Vagina (tissue), 2 donors: ENCODE results near the gene APBB2. TPM values are rescaled to one million over a fixed set of nuclear protein-coding genes. Genes with fewer than 3 reads are reported as not detected.

Experiments
- DNase-seq, 2 donors: peaks; one replicate each; pipeline ENCODE4 v3.0.0-alpha.2; 2017; ENCODE audit errors: extremely low spot score in 2 of 2
- H3K27ac ChIP-seq: fragments of 200-600 bp; sonication (generic); one replicate; pipeline ENCODE4 v1.5.1; 2019
- H3K27me3 ChIP-seq: fragments of 200-600 bp; sonication (generic); one replicate; pipeline ENCODE4 v1.5.1; 2019
- H3K36me3 ChIP-seq, 2 donors: fragments of 200-600 bp; sonication (generic); one replicate each; pipeline ENCODE4 v1.5.1; 2017 to 2019
- H3K4me1 ChIP-seq: fragments of 200-600 bp; sonication (generic); one replicate; pipeline ENCODE4 v1.5.1; 2019
- H3K4me3 ChIP-seq, 2 donors: fragments of 200-600 bp; sonication (generic); 1 replicate in 1 of 2; 2 replicates in 1 of 2; pipeline ENCODE4 v1.5.1; 2016 to 2019
- H3K9me3 ChIP-seq: fragments of 200-600 bp; sonication (generic); one replicate; pipeline ENCODE4 v1.5.1; 2019
- POLR2A ChIP-seq, 2 donors: fragments of 450-650 bp; IDR thresholded peaks; one replicate each; pipeline ENCODE4 v1.6.1; 2017; ENCODE audit warnings: antibody characterized with exemption in 2 of 2, mild to moderate bottlenecking in 2 of 2, moderate library complexity in 2 of 2
- POLR2AphosphoS5 ChIP-seq, 2 donors: sonication (generic); formaldehyde crosslinking; IDR thresholded peaks; one replicate each; pipeline ENCODE4 v1.9.0; 2017; ENCODE audit warnings: antibody characterized with exemption in 2 of 2, mild to moderate bottlenecking in 2 of 2, low read depth in 1 of 2; ENCODE audit not compliant: insufficient read depth in 1 of 2
- intact Hi-C: fragments of 100-400 bp; cut with DNase I; formaldehyde crosslinking; loops from one replicate; pipeline ENCODE4 v1.15.1; 2023
- total RNA-seq: library from RNA; depleted of rRNA; stranded (reverse); fragments of >200 nt; gene quantifications from one replicate; pipeline ENCODE4 v1.2.3, GENCODE V29; 2016
- TF ChIP-seq, protein P1 (sequence below), 3 experiments: fragments of 450-650 bp in 2 of 3; fragments of 200-600 bp in 1 of 3; sonication (generic) in 1 of 3; IDR thresholded peaks; one replicate each; pipeline ENCODE4 v1.5.1; 2017 to 2019; ENCODE audit warnings: antibody characterized with exemption in 3 of 3, mild to moderate bottlenecking in 2 of 3, moderate library complexity in 2 of 3

The APBB2 gene
- total RNA-seq, 1 donor from 2014 or later: 68.8 TPM

DNA sequence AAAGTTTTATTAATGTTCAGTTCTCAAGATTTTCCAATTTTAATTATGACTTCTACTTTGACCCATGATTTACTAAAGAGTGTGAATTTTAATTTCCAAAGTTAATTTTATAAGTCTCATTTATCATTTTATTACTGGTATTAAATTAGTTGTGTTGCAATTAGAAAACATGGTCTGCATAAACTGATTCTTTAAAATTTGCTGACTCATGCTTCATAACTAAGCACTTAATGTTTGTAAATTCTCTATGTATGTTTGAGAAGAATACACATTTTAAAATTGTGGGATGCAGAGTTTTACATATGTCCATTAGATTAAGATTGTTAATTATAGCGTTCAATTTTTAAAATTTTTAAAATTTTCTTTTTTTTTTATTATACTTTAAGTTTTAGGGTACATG lies 22.2 kb upstream of the APBB2 start:
- no peak overlapping the region for H3K27ac ChIP-seq
- TF ChIP-seq POLR2AphosphoS5 (IDR thresholded peaks at IDR 0.05; ENCODE audit: insufficient read depth in 1 of 2, low read depth in 1 of 2) (no peak), POLR2A (IDR thresholded peaks at IDR 0.05) (no peak)
- TF ChIP-seq, protein P1, sequence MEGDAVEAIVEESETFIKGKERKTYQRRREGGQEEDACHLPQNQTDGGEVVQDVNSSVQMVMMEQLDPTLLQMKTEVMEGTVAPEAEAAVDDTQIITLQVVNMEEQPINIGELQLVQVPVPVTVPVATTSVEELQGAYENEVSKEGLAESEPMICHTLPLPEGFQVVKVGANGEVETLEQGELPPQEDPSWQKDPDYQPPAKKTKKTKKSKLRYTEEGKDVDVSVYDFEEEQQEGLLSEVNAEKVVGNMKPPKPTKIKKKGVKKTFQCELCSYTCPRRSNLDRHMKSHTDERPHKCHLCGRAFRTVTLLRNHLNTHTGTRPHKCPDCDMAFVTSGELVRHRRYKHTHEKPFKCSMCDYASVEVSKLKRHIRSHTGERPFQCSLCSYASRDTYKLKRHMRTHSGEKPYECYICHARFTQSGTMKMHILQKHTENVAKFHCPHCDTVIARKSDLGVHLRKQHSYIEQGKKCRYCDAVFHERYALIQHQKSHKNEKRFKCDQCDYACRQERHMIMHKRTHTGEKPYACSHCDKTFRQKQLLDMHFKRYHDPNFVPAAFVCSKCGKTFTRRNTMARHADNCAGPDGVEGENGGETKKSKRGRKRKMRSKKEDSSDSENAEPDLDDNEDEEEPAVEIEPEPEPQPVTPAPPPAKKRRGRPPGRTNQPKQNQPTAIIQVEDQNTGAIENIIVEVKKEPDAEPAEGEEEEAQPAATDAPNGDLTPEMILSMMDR (IDR thresholded peaks at IDR 0.05): no peak
- no peaks in the 10 kb centered on the region for H3K9me3 ChIP-seq
- H3K27me3 ChIP-seq: no peaks in the 10 kb centered on the region
- H3K36me3 ChIP-seq: no peaks in the 10 kb centered on the region
- intact Hi-C loops: no loop called here
- DNase-seq: no peak
- H3K4me1 ChIP-seq: no peaks in the 10 kb centered on the region
- no peak overlapping the region for H3K4me3 ChIP-seq

DNA sequence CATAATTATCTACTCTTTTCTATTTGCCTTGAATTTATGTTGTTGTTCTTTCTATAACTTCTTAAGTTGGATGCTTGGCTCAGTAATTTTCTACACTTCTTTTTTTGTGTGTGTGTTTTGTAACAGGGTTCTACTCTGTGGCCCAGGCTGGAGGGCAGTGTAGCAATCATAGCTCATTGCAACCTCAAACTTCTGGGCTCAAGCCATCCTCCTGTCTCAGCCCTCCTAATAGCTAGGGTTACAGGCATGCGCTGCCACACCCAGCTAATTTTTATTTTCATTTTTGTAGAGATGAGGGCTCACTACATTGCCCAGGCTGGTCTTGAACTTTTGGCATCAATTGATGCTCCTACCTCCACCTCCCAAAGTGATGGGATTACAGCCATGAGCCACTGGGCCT lies 21.7 kb upstream of the APBB2 start:
- Histone ChIP-seq H3K4me3 (no peak overlapping the region), H3K36me3 (no peaks in the 10 kb centered on the region), H3K4me1 (no peaks in the 10 kb centered on the region), H3K27me3 (no peaks in the 10 kb centered on the region), H3K27ac (no peak overlapping the region), H3K9me3 (no peaks in the 10 kb centered on the region)
- TF ChIP-seq, protein P1 (IDR thresholded peaks at IDR 0.05): no peak
- TF ChIP-seq POLR2A (IDR thresholded peaks at IDR 0.05) (no peak), POLR2AphosphoS5 (IDR thresholded peaks at IDR 0.05; ENCODE audit: insufficient read depth in 1 of 2, low read depth in 1 of 2) (no peak)
- intact Hi-C loops: no loop called here
- DNase-seq: no peak

GRCh38 chr4:41232856-41233255 lies 18.5 kb upstream of the APBB2 start:
- H3K36me3 ChIP-seq: no peaks in the 10 kb centered on the region
- H3K4me1 ChIP-seq: no peaks in the 10 kb centered on the region
- no peak overlapping the region for H3K27ac ChIP-seq
- no peaks in the 10 kb centered on the region for H3K9me3 ChIP-seq
- no peaks in the 10 kb centered on the region for H3K27me3 ChIP-seq
- DNase-seq: no peak
- intact Hi-C loops: no loop called here
- no peak for TF ChIP-seq POLR2AphosphoS5 (IDR thresholded peaks at IDR 0.05; ENCODE audit: insufficient read depth in 1 of 2, low read depth in 1 of 2)
- TF ChIP-seq, protein P1 (IDR thresholded peaks at IDR 0.05): no peak
- TF ChIP-seq POLR2A (IDR thresholded peaks at IDR 0.05): no peak
- no peak overlapping the region for H3K4me3 ChIP-seq

DNA sequence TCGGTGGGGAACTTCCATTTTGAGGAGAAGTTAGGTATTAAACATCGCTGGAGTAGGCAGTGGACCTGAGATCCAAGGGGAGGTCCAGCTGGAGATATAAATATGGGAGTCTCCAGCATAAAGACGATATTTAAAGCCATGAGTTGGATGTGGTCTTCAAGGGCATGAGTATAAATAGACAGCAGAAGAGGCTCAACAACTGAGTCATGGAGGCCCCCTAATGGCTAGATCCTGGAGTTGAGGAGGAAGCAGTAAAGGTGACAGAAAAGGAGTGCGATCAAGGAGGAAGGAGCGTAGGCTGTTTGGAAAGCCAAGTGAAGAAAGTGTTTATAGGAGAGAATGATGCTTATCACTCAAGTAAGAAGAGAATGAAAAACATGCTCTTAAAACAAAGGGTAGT lies 18.1 kb upstream of the APBB2 start:
- TF ChIP-seq, protein P1 (IDR thresholded peaks at IDR 0.05): no peak
- no peak for TF ChIP-seq POLR2A (IDR thresholded peaks at IDR 0.05)
- TF ChIP-seq POLR2AphosphoS5 (IDR thresholded peaks at IDR 0.05; ENCODE audit: insufficient read depth in 1 of 2, low read depth in 1 of 2): no peak
- no peak for DNase-seq
- H3K4me3 ChIP-seq: no peak overlapping the region
- H3K27me3 ChIP-seq: no peaks in the 10 kb centered on the region
- intact Hi-C loops: no loop called here
- no peak overlapping the region for H3K27ac ChIP-seq
- H3K36me3 ChIP-seq: no peaks in the 10 kb centered on the region
- no peaks in the 10 kb centered on the region for H3K9me3 ChIP-seq
- no peaks in the 10 kb centered on the region for H3K4me1 ChIP-seq

DNA sequence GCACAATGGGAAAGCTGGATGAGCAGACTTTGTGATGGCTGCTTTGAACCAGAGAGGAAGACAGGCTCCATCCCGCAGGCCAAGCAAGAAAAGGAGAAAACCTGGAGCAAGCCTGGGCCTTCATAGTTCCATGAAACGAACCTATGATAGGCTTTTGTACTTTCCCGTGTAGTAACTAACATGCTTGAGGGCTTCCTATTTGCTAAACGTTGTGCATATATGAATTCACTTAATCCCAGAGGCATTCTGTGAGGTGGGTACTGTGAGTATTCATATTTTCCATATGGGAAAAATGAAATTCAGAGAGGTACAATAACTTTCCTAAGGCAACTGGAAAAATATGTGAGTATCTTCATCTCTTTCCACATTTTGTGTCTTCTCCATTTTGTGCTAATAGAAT lies 13.6 kb upstream of the APBB2 start:
- no peak overlapping the region for H3K4me3 ChIP-seq
- intact Hi-C loops: no loop called here
- H3K27ac ChIP-seq: no peak overlapping the region
- TF ChIP-seq POLR2A (IDR thresholded peaks at IDR 0.05): no peak
- no peaks in the 10 kb centered on the region for H3K36me3 ChIP-seq
- H3K9me3 ChIP-seq: no peaks in the 10 kb centered on the region
- DNase-seq: no peak
- H3K27me3 ChIP-seq: no peaks in the 10 kb centered on the region
- H3K4me1 ChIP-seq: no peaks in the 10 kb centered on the region
